Measurements from ENCODE around the gene DAZL.

The DAZL gene

DNA sequence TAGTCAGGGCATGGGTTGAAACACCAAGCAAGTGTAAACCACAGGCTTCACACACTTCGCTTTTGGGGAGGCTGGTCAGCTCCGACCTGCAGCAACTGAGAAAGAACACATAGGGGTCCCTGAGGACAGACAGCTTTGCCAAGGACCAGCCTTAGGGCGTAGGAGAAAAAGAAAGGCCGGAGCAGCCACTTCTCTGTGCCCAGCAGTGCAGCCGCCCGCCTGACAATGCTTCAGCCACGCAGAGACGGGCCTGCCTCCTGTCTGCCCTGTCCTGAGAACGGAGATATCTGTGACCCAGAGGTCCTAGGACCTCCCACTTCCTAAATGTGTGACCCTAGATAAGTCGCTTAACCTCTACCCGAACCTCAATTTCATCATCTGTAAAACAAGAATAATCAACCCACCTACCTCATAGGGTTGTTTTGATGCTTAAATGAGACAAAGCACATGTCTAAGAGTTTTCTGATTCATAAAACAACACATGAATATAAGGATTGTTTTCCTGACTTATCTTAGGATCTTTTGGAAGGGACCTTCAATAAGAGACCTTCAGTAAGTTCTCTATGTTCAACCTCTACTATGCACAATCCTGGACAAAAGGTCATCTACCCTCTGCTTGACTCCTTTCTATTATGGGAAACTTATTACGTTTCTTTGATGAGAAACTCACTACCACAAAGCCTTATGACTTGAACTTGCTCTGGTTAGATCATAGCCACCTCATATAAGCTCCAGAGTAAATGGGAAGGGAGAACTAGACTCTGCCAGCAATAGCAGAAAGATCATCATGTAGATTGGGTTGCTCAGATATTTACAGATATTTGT is 58.8 kb downstream of the DAZL start:
- H3K4me3 ChIP-seq (ENCODE audit: low read depth, low read length), result no peak overlapping the region

DNA sequence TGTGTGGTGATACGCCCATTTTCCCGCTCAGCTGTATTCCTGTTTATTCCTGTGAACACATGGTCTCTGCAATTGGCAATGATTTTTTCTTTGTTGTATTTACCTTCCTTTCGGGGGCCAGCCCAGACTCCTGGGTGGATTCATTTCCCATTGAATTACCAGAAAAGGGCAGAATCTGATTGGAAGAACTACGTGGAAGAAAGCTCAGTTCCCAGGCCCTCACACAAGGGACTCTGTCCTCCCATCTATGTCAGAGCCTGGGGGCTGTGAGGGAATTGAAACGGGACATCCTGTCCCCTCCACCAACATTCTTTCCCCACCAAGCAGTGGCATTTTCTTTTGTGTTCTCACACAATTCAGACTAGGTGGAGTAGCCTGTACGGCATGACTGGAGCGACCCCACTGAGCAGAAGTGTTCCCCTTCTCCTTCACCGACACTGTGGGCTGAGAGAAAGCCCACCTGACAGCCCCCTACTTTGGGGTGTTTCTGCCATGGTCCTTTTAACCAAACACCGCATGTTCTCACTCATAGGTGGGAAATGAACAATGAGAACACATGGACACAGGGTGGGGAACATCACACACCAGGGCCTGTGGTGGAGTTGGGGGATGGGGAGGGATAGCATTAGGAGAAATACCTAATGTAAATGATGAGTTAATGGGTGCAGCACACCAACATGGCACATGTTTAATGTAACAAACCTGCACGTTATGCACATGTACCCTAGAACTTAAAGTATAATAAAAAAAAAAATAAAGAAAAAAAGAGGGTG is 59.6 kb downstream of the DAZL start:
- H3K4me3 ChIP-seq (ENCODE audit: low read depth, low read length), result no peak overlapping the region

DNA sequence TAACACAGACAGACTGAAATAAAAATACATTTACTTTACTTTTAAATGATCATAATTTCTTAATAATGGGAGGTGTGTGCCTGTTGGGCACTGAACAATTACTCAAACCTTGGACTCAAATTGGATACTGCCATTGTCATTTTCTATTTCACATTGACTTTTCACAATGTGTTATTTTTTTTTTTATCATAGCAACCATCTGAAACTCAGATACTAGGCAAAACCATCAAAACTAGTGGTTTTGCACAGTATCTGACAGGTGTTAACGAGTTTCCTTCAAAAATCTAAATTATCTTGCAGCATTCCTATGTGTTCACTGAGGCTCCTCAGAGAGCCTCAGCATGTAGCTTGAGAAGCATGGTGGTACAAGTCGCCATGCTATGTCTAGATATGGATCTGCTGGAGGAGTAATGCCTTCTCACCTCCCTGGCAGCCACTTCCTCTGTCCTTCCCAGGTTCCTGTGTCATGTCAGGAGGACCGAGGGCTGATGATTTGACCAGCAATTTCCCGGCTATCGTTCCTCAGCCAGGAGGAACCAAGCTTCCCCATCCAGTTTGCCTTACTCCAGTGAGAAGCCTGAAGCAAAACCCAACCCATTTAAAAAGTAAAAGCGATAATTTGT is 61.9 kb downstream of the DAZL start:
- no peak overlapping the region for H3K4me3 ChIP-seq (ENCODE audit: low read depth, low read length)

DNA sequence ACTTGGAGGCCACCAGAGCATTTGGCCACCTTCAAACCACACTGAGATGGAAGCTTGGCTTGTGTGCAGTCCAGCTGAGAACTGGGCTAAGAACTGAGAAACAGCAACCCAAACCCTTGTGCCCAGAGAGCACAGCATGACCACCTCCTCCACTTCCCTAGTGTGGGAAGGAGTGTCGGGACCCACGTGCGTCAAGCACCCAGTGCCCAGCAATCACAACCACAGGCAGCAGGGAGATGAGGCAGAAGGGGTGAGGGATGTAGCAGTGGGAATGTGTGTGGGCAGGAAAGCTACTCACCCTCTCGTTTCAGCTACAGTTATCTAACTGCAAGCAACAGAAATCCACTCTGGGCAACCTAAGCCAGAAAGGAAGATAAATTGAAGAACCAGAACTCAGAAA is 66.7 kb downstream of the DAZL start:
- no peak overlapping the region for H3K4me3 ChIP-seq (ENCODE audit: low read depth, low read length)

DNA sequence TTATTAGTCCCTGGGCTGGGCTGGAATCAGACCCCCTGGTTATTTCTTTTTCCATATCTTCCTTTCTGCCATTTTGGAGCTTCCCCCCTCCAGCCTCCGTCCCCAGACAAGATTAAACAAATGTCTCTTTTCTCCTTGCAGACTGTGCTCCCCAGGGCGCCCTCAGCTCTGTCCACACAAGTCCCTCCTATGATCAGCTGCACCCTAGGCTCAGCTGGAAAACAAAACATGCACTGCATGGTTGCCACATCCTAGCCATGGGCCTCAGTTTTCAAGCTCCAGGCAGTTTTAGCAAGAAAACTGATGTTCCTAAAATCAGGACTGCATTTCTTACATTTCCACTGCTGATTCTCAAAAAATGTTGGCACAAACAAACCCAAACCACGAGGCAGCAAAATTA is 68.2 kb downstream of the DAZL start:
- no peak overlapping the region for H3K4me3 ChIP-seq (ENCODE audit: low read depth, low read length)
